GM12865 (cell line): ENCODE results near the gene EPHA2.

Experiments
- DNase-seq: peaks from one replicate; pipeline ENCODE4 v3.0.0; 2010; ENCODE audit warnings: low read depth
- H3K4me3 ChIP-seq: 2 replicates; pipeline ENCODE4 v1.5.1; 2011; ENCODE audit warnings: mild to moderate bottlenecking, low read depth, low read length, control low read depth
- CTCF ChIP-seq: IDR thresholded peaks from 2 replicates; pipeline ENCODE4 v1.5.1; 2011; ENCODE audit warnings: low read length, control low read depth, low read depth, inconsistent platforms; ENCODE audit not compliant: insufficient read depth; ENCODE audit errors: missing control alignments

Gene EPHA2

GRCh38 chr1:16099412-16099811 is 56.5 kb downstream of the EPHA2 start:
- TF ChIP-seq CTCF, result no peak
- H3K4me3 ChIP-seq, result no peak overlapping the region
- DNase-seq, result no peak

- H3K4me3 ChIP-seq, result no peak overlapping the region
- TF ChIP-seq CTCF, result no peak
- no peak for DNase-seq
Observed at GRCh38 chr1:16095447-16095846, 60.4 kb downstream of the EPHA2 start.

- TF ChIP-seq CTCF, result no peak
Observed at GRCh38 chr1:16094453-16095158, 61.3 kb downstream of the EPHA2 start.

GRCh38 chr1:16093611-16094010 is 62.3 kb downstream of the EPHA2 start:
- no peak overlapping the region for H3K4me3 ChIP-seq
- DNase-seq, result no peak
- no peak for TF ChIP-seq CTCF

More at GRCh38 chr1:16094453-16095158, 61.3 kb downstream of the EPHA2 start:
- H3K4me3 ChIP-seq, result no peak overlapping the region
- no peak for DNase-seq

- H3K4me3 ChIP-seq, result no peak overlapping the region
- DNase-seq, result no peak
- no peak for TF ChIP-seq CTCF
Observed at GRCh38 chr1:16092923-16093511, 62.9 kb downstream of the EPHA2 start.

GRCh38 chr1:16092097-16092922 is 63.6 kb downstream of the EPHA2 start:
- TF ChIP-seq CTCF, result no peak
- no peak overlapping the region for H3K4me3 ChIP-seq
- no peak for DNase-seq
